Measurements from ENCODE around the gene ZNF546. TPM values are rescaled to one million over a fixed set of nuclear protein-coding genes. Genes with fewer than 3 reads are reported as not detected.
A peak's percentile ranks its signal among the peaks of the same experiment; 100 is the strongest.
"Not testable (repeated sequence)": the region's sequence is repeated elsewhere in the genome, so short reads cannot be mapped to it uniquely, and the experiment has no call there.

The ZNF546 gene
- total RNA-seq, result 1 to 10 TPM; 4.9 to 5.2 TPM

- Mint-ChIP-seq H3K9me3 (ENCODE audit: insufficient read depth) (peaks cover 10% of the 10 kb centered on the region), H3K4me1 (ENCODE audit: low read depth) (peaks cover 33% of the 10 kb centered on the region)
- POLR2A ChIA-PET, result interaction anchor here (0.9 to 2.4 kb wide), 9 partner anchors 18 to 194 kb away, joined by 3 to 24 read pairs (median 3); partner anchors contain the start of genes PSMC4 and ZNF780A
Measured at GRCh38 chr19:39996811-39997637, at the start of gene ZNF546. ZNF546 (plus strand) TSS chr19:39997060; CDS start chr19:39998327, 1,267 bp downstream.

GRCh38 chr19:39949026-39949747 lies 47.7 kb upstream of the ZNF546 start:
- CTCF ChIA-PET, result no interaction called here
- no peak overlapping the region for H3K27ac Mint-ChIP-seq
- no peak overlapping the region for H3K4me3 Mint-ChIP-seq
- POLR2A ChIA-PET, result no interaction called here
- no peaks in the 10 kb centered on the region for H3K27me3 Mint-ChIP-seq (ENCODE audit: low read depth)
- DNase-seq (peak; percentile 10), ATAC-seq (no peak)
- peaks cover 55% of the 10 kb centered on the region for H3K4me1 Mint-ChIP-seq (ENCODE audit: low read depth)
- H3K9me3 Mint-ChIP-seq (ENCODE audit: insufficient read depth), result peaks cover 21% of the 10 kb centered on the region
- H3K36me3 Mint-ChIP-seq (ENCODE audit: low read depth), result peaks cover 21% of the 10 kb centered on the region

More at GRCh38 chr19:39996811-39997637, at the start of gene ZNF546:
- CTCF ChIA-PET, result interaction anchor here (0.7 to 2.2 kb wide), 5 partner anchors 26 to 94 kb away, joined by 3 to 11 read pairs (median 4); partner anchors contain the start of genes PSMC4 and ZNF780A
- DNase-seq, result peak; percentile 96
- Mint-ChIP-seq H3K27ac (peak within 1 kb of the TSS; percentile 94), H3K4me3 (peak within 1 kb of the TSS; percentile 89), H3K36me3 (ENCODE audit: low read depth) (peaks cover 44% of the 10 kb centered on the region), H3K27me3 (ENCODE audit: low read depth) (no peaks in the 10 kb centered on the region)
- ATAC-seq, result peak; percentile 94

GRCh38 chr19:39951065-39951650 lies 45.7 kb upstream of the ZNF546 start:
- POLR2A ChIA-PET, result interaction anchor here (0.8 to 2.0 kb wide), 5 partner anchors 9 to 139 kb away, joined by 3 to 12 read pairs (median 4); partner anchors contain the start of genes PSMC4 and ZNF780A
- H3K36me3 Mint-ChIP-seq (ENCODE audit: low read depth), result peaks cover 19% of the 10 kb centered on the region

GRCh38 chr19:39951686-39952085 lies 45.2 kb upstream of the ZNF546 start:
- ChIA-PET CTCF (interaction anchor here (1.4 kb wide), 1 partner anchor 19 kb away, joined by 12 read pairs; the partner anchor contains the start of gene PSMC4), POLR2A (interaction anchor here (0.8 to 2.0 kb wide), 5 partner anchors 10 to 139 kb away, joined by 3 to 12 read pairs (median 4); partner anchors contain the start of genes PSMC4 and ZNF780A)
- H3K9me3 Mint-ChIP-seq (ENCODE audit: insufficient read depth), result peaks cover 21% of the 10 kb centered on the region
- H3K36me3 Mint-ChIP-seq (ENCODE audit: low read depth), result peaks cover 19% of the 10 kb centered on the region
- H3K4me3 Mint-ChIP-seq, result no peak overlapping the region
- H3K4me1 Mint-ChIP-seq (ENCODE audit: low read depth), result peaks cover 56% of the 10 kb centered on the region
- peak overlapping the region; percentile 95 for H3K27ac Mint-ChIP-seq
- ATAC-seq (no peak), DNase-seq (no peak)
- H3K27me3 Mint-ChIP-seq (ENCODE audit: low read depth), result no peaks in the 10 kb centered on the region

More at GRCh38 chr19:39951065-39951650, 45.7 kb upstream of the ZNF546 start:
- Mint-ChIP-seq H3K27me3 (ENCODE audit: low read depth) (no peaks in the 10 kb centered on the region), H3K4me1 (ENCODE audit: low read depth) (peaks cover 58% of the 10 kb centered on the region), H3K27ac (peak overlapping the region; percentile 95), H3K4me3 (no peak overlapping the region), H3K9me3 (ENCODE audit: insufficient read depth) (peaks cover 21% of the 10 kb centered on the region)
- DNase-seq, result peak; percentile 12
- ATAC-seq, result no peak
- CTCF ChIA-PET, result interaction anchor here (1.4 to 1.9 kb wide), 2 partner anchors 11 to 19 kb away, joined by 4 to 12 read pairs; partner anchors contain the start of gene PSMC4

GRCh38 chr19:39953915-39954314 lies 42.9 kb upstream of the ZNF546 start:
- peaks cover 63% of the 10 kb centered on the region for H3K4me1 Mint-ChIP-seq (ENCODE audit: low read depth)
- peak; percentile 35 for ATAC-seq
- H3K27me3 Mint-ChIP-seq (ENCODE audit: low read depth), result no peaks in the 10 kb centered on the region

GRCh38 chr19:39957886-39958285 lies 39.0 kb upstream of the ZNF546 start:
- H3K4me3 Mint-ChIP-seq; H3K9me3 Mint-ChIP-seq (ENCODE audit: insufficient read depth); DNase-seq; ATAC-seq; POLR2A ChIA-PET; H3K36me3 Mint-ChIP-seq (ENCODE audit: low read depth); H3K27me3 Mint-ChIP-seq (ENCODE audit: low read depth); H3K27ac Mint-ChIP-seq: not testable (repeated sequence)
- CTCF ChIA-PET, result interaction anchor here (7.0 kb wide), 1 partner anchor 12 kb away, joined by 77 read pairs; the partner anchor contains the start of gene PSMC4
- H3K4me1 Mint-ChIP-seq (ENCODE audit: low read depth), result peaks cover 52% of the 10 kb centered on the region

More at GRCh38 chr19:39953915-39954314, 42.9 kb upstream of the ZNF546 start:
- Mint-ChIP-seq H3K27ac (peak overlapping the region; percentile 95), H3K4me3 (peak overlapping the region; percentile 53), H3K36me3 (ENCODE audit: low read depth) (peaks cover 16% of the 10 kb centered on the region), H3K9me3 (ENCODE audit: insufficient read depth) (peaks cover 15% of the 10 kb centered on the region)
- no peak for DNase-seq
- CTCF ChIA-PET, result interaction anchor here (0.7 to 7.0 kb wide), 6 partner anchors 9 to 43 kb away, joined by 3 to 77 read pairs (median 6); partner anchors contain the start of genes PSMC4 and ZNF546
- POLR2A ChIA-PET, result interaction anchor here (1.1 to 1.9 kb wide), 5 partner anchors 12 to 43 kb away, joined by 3 to 21 read pairs (median 7); partner anchors contain the start of genes PSMC4 and ZNF546

- not testable (repeated sequence) for H3K36me3 Mint-ChIP-seq (ENCODE audit: low read depth); H3K27me3 Mint-ChIP-seq (ENCODE audit: low read depth); H3K9me3 Mint-ChIP-seq (ENCODE audit: insufficient read depth)
- ATAC-seq, result peak; percentile 63
- ChIA-PET CTCF (interaction anchor here (1.1 to 7.0 kb wide), 2 partner anchors 11 to 17 kb away, joined by 3 to 77 read pairs; partner anchors contain the start of gene PSMC4), POLR2A (interaction anchor here (0.7 to 1.0 kb wide), 2 partner anchors 11 to 19 kb away, joined by 3 read pairs; no protein-coding TSS in a partner anchor)
- H3K27ac Mint-ChIP-seq, result peak overlapping the region; percentile 63
- peaks cover 42% of the 10 kb centered on the region for H3K4me1 Mint-ChIP-seq (ENCODE audit: low read depth)
- peak overlapping the region; percentile 39 for H3K4me3 Mint-ChIP-seq
- DNase-seq, result peak; percentile 39
Measured at GRCh38 chr19:39958942-39959341, 37.9 kb upstream of the ZNF546 start.

- not testable (repeated sequence) for DNase-seq; H3K9me3 Mint-ChIP-seq (ENCODE audit: insufficient read depth); ATAC-seq; H3K36me3 Mint-ChIP-seq (ENCODE audit: low read depth); H3K27me3 Mint-ChIP-seq (ENCODE audit: low read depth)
- Mint-ChIP-seq H3K27ac (peak overlapping the region; percentile 63), H3K4me1 (ENCODE audit: low read depth) (peaks cover 40% of the 10 kb centered on the region), H3K4me3 (peak overlapping the region; percentile 39)
- ChIA-PET POLR2A (interaction anchor here (1.0 kb wide), 1 partner anchor 20 kb away, joined by 3 read pairs; no protein-coding TSS in a partner anchor), CTCF (interaction anchor here (1.1 to 7.0 kb wide), 2 partner anchors 10 to 17 kb away, joined by 3 to 77 read pairs; partner anchors contain the start of gene PSMC4)
Measured at GRCh38 chr19:39959407-39959806, 37.5 kb upstream of the ZNF546 start.

- POLR2A ChIA-PET, result no interaction called here
- no peak for ATAC-seq
- CTCF ChIA-PET, result no interaction called here
- no peak overlapping the region for H3K27ac Mint-ChIP-seq
- no peaks in the 10 kb centered on the region for H3K27me3 Mint-ChIP-seq (ENCODE audit: low read depth)
- H3K9me3 Mint-ChIP-seq (ENCODE audit: insufficient read depth), result no peaks in the 10 kb centered on the region
- no peak for DNase-seq
- peaks cover 7% of the 10 kb centered on the region for H3K36me3 Mint-ChIP-seq (ENCODE audit: low read depth)
- no peak overlapping the region for H3K4me3 Mint-ChIP-seq
- H3K4me1 Mint-ChIP-seq (ENCODE audit: low read depth), result peaks cover 30% of the 10 kb centered on the region
Measured at GRCh38 chr19:39963898-39964297, 33.0 kb upstream of the ZNF546 start.

GRCh38 chr19:39966617-39967016 lies 30.2 kb upstream of the ZNF546 start:
- DNase-seq (no peak), ATAC-seq (no peak)
- no peak overlapping the region for H3K27ac Mint-ChIP-seq
- H3K27me3 Mint-ChIP-seq (ENCODE audit: low read depth), result no peaks in the 10 kb centered on the region
- H3K4me3 Mint-ChIP-seq, result no peak overlapping the region
- no peaks in the 10 kb centered on the region for H3K9me3 Mint-ChIP-seq (ENCODE audit: insufficient read depth)
- H3K36me3 Mint-ChIP-seq (ENCODE audit: low read depth), result peaks cover 15% of the 10 kb centered on the region
- POLR2A ChIA-PET, result no interaction called here
- peaks cover 30% of the 10 kb centered on the region for H3K4me1 Mint-ChIP-seq (ENCODE audit: low read depth)
- CTCF ChIA-PET, result no interaction called here

GRCh38 chr19:39967561-39967960 lies 29.3 kb upstream of the ZNF546 start:
- no peak for ATAC-seq

More at GRCh38 chr19:39967561-39967960, 29.3 kb upstream of the ZNF546 start:
- no peak overlapping the region for H3K27ac Mint-ChIP-seq
- H3K9me3 Mint-ChIP-seq (ENCODE audit: insufficient read depth), result no peaks in the 10 kb centered on the region
- peaks cover 39% of the 10 kb centered on the region for H3K4me1 Mint-ChIP-seq (ENCODE audit: low read depth)
- H3K4me3 Mint-ChIP-seq, result no peak overlapping the region
- H3K27me3 Mint-ChIP-seq (ENCODE audit: low read depth), result no peaks in the 10 kb centered on the region
- ChIA-PET POLR2A (no interaction called here), CTCF (no interaction called here)
- H3K36me3 Mint-ChIP-seq (ENCODE audit: low read depth), result peaks cover 19% of the 10 kb centered on the region
- DNase-seq, result no peak
